Peyer's patch (tissue), 4 donors: Measurements from ENCODE around the gene ADORA3. TPM values are rescaled to one million over a fixed set of nuclear protein-coding genes. Genes with fewer than 3 reads are reported as not detected.
A peak's percentile ranks its signal among the peaks of the same experiment; 100 is the strongest.

Source experiments
- DNase-seq, 3 donors: peaks; one replicate each; pipeline ENCODE4 v3.0.0-alpha.2; 2017 to 2019
- H3K27ac ChIP-seq, 4 donors: fragments of 200-600 bp; sonication (generic); one replicate each; pipeline ENCODE4 v1.5.1; 2016 to 2019
- H3K27me3 ChIP-seq, 2 donors: fragments of 200-600 bp; sonication (generic); one replicate each; pipeline ENCODE4 v1.5.1; 2019
- H3K36me3 ChIP-seq, 3 donors: fragments of 200-600 bp; sonication (generic); one replicate each; pipeline ENCODE4 v1.5.1; 2016 to 2019
- H3K4me1 ChIP-seq, 4 donors: fragments of 200-600 bp; sonication (generic); one replicate each; pipeline ENCODE4 v1.5.1; 2016 to 2019
- H3K4me3 ChIP-seq, 4 donors: fragments of 200-600 bp; sonication (generic); 1 replicate in 3 of 4; 2 replicates in 1 of 4; pipeline ENCODE4 v1.5.1; 2016 to 2019; ENCODE audit warnings: mild to moderate bottlenecking in 1 of 4
- H3K9me3 ChIP-seq, 4 donors: fragments of 200-600 bp; sonication (generic); one replicate each; pipeline ENCODE4 v1.5.1; 2016 to 2019; ENCODE audit warnings: mild to moderate bottlenecking in 1 of 4
- POLR2A ChIP-seq, 2 donors: fragments of 450-650 bp; IDR thresholded peaks; one replicate each; pipeline ENCODE4 v1.5.1; 2017; ENCODE audit warnings: antibody characterized with exemption in 2 of 2, mild to moderate bottlenecking in 2 of 2, moderate library complexity in 2 of 2
- total RNA-seq, 4 donors: library from RNA; depleted of rRNA; stranded (reverse); fragments of >200 nt; gene quantifications; one replicate each; pipeline ENCODE4 v1.1.0, GENCODE V29; 2016
- TF ChIP-seq, protein P1 (sequence below), 6 experiments: fragments of 450-650 bp in 4 of 6; fragments of 200-600 bp in 2 of 6; sonication (generic) in 1 of 6; IDR thresholded peaks; one replicate each; pipeline ENCODE4 v1.5.1; 2017 to 2019; ENCODE audit warnings: antibody characterized with exemption in 6 of 6, mild to moderate bottlenecking in 3 of 6, moderate library complexity in 1 of 6

Gene ADORA3
- total RNA-seq, 4 donors from 2014 or later, result 2.3 to 14.9 (median 4.7) TPM; not detected in 1

DNA sequence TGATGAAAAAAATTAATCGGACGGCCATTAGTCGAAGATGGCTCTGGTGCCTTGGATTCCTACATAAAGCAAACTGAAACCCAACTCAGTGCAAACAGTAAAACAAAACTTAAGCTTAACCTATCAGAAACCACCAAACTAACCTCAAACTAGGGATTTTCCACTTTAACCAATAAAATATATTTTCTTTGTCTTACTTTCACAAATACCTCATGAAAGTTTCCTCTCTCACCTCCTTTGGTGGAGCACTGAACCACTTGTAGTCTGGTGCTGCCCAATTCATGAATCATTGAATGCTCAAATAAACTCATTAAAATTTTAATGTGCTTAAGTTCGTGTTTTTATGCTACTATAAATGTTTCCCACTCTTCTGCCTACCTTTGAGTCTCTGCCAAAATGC, 7.0 kb downstream of the ADORA3 start:
- H3K4me3 ChIP-seq, result no peak overlapping the region
- H3K9me3 ChIP-seq, result no peaks in the 10 kb centered on the region
- no peak for TF ChIP-seq POLR2A (IDR thresholded peaks at IDR 0.05)
- TF ChIP-seq, protein P1, sequence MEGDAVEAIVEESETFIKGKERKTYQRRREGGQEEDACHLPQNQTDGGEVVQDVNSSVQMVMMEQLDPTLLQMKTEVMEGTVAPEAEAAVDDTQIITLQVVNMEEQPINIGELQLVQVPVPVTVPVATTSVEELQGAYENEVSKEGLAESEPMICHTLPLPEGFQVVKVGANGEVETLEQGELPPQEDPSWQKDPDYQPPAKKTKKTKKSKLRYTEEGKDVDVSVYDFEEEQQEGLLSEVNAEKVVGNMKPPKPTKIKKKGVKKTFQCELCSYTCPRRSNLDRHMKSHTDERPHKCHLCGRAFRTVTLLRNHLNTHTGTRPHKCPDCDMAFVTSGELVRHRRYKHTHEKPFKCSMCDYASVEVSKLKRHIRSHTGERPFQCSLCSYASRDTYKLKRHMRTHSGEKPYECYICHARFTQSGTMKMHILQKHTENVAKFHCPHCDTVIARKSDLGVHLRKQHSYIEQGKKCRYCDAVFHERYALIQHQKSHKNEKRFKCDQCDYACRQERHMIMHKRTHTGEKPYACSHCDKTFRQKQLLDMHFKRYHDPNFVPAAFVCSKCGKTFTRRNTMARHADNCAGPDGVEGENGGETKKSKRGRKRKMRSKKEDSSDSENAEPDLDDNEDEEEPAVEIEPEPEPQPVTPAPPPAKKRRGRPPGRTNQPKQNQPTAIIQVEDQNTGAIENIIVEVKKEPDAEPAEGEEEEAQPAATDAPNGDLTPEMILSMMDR (IDR thresholded peaks at IDR 0.05), result no peak
- H3K27ac ChIP-seq, result no peak overlapping the region
- no peaks in the 10 kb centered on the region for H3K27me3 ChIP-seq
- no peaks in the 10 kb centered on the region for H3K4me1 ChIP-seq
- no peaks in the 10 kb centered on the region for H3K36me3 ChIP-seq
- DNase-seq, result no peak

- Histone ChIP-seq H3K4me1 (no peaks in the 10 kb centered on the region), H3K9me3 (no peaks in the 10 kb centered on the region), H3K27me3 (no peaks in the 10 kb centered on the region), H3K27ac (peak overlapping the region in 3 of 4 donors; percentile 10 to 56 (median 30)), H3K4me3 (no peak overlapping the region), H3K36me3 (no peaks in the 10 kb centered on the region)
- TF ChIP-seq POLR2A (IDR thresholded peaks at IDR 0.05), result no peak
- TF ChIP-seq, protein P1 (IDR thresholded peaks at IDR 0.05), result no peak
- DNase-seq, result no peak
These were observed 12.4 kb downstream of the ADORA3 start for GRCh38 chr1:111491070-111491469.

DNA sequence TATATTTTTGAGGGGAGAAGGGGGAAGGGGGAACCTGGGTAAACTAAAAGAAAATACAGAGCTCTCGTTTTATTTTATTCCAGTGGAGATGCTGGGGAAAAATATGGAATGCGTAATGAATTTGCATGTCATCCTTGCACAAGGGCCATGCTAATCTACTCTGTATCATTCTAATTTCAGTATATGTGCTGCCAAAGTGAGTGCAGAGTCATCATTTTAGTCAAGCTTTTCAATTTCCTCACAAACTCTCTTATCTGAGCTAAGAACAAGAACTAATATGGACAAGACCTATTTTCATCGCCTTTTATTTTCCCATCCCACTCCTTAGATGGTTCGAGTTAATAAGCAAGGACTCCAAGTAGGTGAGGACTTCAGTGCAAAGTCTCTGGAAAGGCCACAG, 13.2 kb downstream of the ADORA3 start:
- Histone ChIP-seq H3K36me3 (no peaks in the 10 kb centered on the region), H3K27ac (peak overlapping the region in 2 of 4 donors; percentile 30 to 56), H3K4me1 (no peaks in the 10 kb centered on the region), H3K27me3 (no peaks in the 10 kb centered on the region), H3K9me3 (no peaks in the 10 kb centered on the region), H3K4me3 (no peak overlapping the region)
- DNase-seq, result no peak
- TF ChIP-seq, protein P1 (IDR thresholded peaks at IDR 0.05), result no peak
- TF ChIP-seq POLR2A (IDR thresholded peaks at IDR 0.05), result no peak

DNA sequence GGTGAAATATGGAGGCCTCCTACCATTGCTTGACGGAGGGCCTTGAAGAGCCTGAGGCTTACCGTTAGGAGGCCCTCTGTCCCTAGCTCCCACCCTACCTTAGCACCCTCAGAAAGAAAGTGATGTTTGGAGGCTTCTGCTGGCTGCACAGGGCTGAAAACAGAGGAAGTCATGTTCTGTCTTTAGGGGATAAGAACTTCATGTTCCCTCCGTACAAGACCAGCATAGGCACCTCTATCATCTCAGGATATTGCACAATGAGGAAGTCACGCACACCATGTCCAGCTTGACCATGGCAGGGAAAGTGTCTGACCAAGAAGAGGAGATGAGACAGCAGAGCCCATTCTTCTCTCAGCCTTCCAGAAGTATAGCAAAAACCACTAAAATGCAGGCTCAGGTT, 13.8 kb downstream of the ADORA3 start:
- TF ChIP-seq, protein P1 (IDR thresholded peaks at IDR 0.05), result no peak
- no peak for TF ChIP-seq POLR2A (IDR thresholded peaks at IDR 0.05)
- Histone ChIP-seq H3K36me3 (no peaks in the 10 kb centered on the region), H3K4me1 (no peaks in the 10 kb centered on the region), H3K27ac (peak overlapping the region in 2 of 4 donors; percentile 57 to 59), H3K27me3 (no peaks in the 10 kb centered on the region), H3K9me3 (no peaks in the 10 kb centered on the region), H3K4me3 (no peak overlapping the region)
- DNase-seq, result no peak

- H3K27ac ChIP-seq, result peak overlapping the region in 2 of 4 donors; percentile 57 to 59
- no peaks in the 10 kb centered on the region for H3K27me3 ChIP-seq
- DNase-seq, result no peak
- H3K36me3 ChIP-seq, result no peaks in the 10 kb centered on the region
- no peaks in the 10 kb centered on the region for H3K4me1 ChIP-seq
- no peaks in the 10 kb centered on the region for H3K9me3 ChIP-seq
- H3K4me3 ChIP-seq, result no peak overlapping the region
- TF ChIP-seq, protein P1 (IDR thresholded peaks at IDR 0.05), result no peak
- no peak for TF ChIP-seq POLR2A (IDR thresholded peaks at IDR 0.05)
These were observed 14.8 kb downstream of the ADORA3 start for GRCh38 chr1:111488669-111489068.

- no peak for TF ChIP-seq POLR2A (IDR thresholded peaks at IDR 0.05)
- TF ChIP-seq, protein P1 (IDR thresholded peaks at IDR 0.05), result no peak
- Histone ChIP-seq H3K36me3 (no peaks in the 10 kb centered on the region), H3K27me3 (no peaks in the 10 kb centered on the region)
These were observed 16.3 kb downstream of the ADORA3 start for GRCh38 chr1:111487133-111487532.

More at GRCh38 chr1:111487133-111487532, 16.3 kb downstream of the ADORA3 start:
- Histone ChIP-seq H3K4me3 (no peak overlapping the region), H3K9me3 (no peaks in the 10 kb centered on the region), H3K4me1 (no peaks in the 10 kb centered on the region), H3K27ac (no peak overlapping the region)
- DNase-seq, result no peak
